NCI-H2029 treated with DMSO at 0.1 percent for 48 hours (cell line): ENCODE data around the gene F2RL2.

Experiments
- DNase-seq: peaks from one replicate; lab custom pipeline; 2025; lab: John Stamatoyannopoulos, UW

F2RL2 gene, protein sequence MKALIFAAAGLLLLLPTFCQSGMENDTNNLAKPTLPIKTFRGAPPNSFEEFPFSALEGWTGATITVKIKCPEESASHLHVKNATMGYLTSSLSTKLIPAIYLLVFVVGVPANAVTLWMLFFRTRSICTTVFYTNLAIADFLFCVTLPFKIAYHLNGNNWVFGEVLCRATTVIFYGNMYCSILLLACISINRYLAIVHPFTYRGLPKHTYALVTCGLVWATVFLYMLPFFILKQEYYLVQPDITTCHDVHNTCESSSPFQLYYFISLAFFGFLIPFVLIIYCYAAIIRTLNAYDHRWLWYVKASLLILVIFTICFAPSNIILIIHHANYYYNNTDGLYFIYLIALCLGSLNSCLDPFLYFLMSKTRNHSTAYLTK

DNA sequence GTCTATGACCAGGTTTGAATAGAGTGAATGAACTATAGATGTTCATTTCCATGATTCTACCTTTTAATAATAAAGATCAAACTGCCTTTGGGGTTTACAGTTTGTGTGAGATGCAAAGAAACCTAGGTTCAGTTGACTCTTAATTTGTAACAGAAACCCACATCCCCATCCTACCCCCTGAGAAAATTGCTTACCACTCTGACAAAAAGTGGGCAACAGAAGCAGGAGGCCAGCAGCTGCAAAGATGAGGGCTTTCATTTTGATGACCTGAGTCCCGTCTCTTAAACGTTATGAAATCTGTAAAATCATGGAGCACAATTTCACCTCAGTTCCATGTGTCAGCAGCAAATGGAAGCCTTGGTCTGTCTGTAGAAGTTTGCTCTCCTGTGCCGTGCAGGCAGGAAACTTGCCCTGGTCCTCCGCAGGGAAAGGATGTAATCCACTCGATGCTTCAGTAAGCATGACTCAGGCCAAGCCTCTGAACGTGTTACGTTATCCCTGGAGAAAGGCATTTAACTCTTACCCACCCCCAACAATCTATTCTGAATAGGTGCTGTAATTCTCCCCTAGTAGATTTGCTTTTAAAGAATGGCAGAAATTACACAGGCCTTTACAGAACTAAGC, at the start of gene F2RL2:
Gene F2RL2, minus strand, starts transcription at position 431 of the 624 bp plus-strand sequence. Its CDS starts 173 bp downstream, at position 258.
- no peak for DNase-seq

DNA sequence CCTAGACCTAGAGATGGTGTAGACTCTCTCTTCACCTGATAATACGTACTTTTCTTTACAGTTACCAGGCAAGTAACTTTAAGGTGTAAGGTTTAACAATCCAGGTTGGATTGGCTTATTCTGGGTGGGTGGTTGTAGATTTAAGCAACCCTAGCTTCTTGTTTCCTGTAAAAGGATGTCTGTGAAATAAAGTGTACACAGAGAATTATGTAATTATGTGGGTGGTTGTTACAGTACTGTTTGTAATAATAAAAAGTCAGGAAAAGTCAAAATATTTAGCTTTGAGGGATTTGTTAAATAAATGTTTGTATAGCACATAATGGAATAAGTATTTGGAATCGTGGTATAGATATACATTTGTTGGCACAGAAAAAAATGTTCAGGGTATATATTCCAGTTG, 49.0 kb upstream of the F2RL2 start:
- DNase-seq, result no peak

- no peak for DNase-seq
Observed at GRCh38 chr5:76670508-76670907, 47.3 kb upstream of the F2RL2 start.

- DNase-seq, result no peak
Observed at GRCh38 chr5:76669245-76669644, 46.0 kb upstream of the F2RL2 start.

- DNase-seq, result no peak
Observed at GRCh38 chr5:76667495-76667894, 44.3 kb upstream of the F2RL2 start.

- no peak for DNase-seq
Observed at GRCh38 chr5:76664079-76664478, 40.9 kb upstream of the F2RL2 start.

GRCh38 chr5:76663573-76663972, 40.4 kb upstream of the F2RL2 start:
- DNase-seq, result no peak

- no peak for DNase-seq
Observed at GRCh38 chr5:76662521-76662920, 39.3 kb upstream of the F2RL2 start.

DNA sequence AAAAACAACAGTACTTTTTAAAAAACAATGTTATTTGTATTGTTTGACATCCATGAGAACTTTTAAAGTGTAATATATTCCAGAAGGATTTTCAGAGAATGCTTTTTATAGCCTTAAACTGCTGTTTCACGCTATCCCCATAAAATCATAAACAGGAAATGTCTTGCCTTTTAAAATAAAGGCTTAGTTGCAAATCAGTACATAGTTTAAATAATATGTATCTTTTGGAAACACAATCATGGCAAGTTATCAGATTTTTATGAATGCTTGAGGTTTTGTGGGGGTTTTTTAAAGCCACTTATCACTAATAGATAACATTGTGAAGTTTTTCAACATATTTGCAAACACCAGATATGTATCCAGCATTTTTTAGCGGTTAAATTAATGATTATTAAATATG, 37.2 kb upstream of the F2RL2 start:
- no peak for DNase-seq

- no peak for DNase-seq
Observed at GRCh38 chr5:76657683-76658311, 34.6 kb upstream of the F2RL2 start.

DNA sequence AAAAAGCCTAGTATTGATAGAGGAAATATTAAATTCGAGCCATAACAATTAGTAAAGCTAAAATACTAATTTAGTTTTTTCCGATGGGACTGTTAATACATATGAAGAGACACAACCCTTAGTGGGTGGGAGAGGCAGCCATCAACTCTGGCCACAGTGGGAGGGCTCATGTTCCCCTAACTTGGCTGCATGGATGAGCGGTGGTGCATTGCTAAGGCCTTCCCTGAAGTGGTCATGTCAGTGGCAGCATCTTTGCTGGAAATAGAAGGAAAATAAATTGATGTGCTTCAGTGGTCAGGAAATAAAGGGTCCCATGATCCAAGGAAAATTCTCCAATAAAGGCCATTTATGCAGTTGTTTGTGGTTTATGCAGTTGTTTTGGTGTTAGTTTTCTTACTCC, 33.9 kb upstream of the F2RL2 start:
- no peak for DNase-seq

GRCh38 chr5:76652809-76653414, 29.7 kb upstream of the F2RL2 start:
- DNase-seq, result no peak

DNA sequence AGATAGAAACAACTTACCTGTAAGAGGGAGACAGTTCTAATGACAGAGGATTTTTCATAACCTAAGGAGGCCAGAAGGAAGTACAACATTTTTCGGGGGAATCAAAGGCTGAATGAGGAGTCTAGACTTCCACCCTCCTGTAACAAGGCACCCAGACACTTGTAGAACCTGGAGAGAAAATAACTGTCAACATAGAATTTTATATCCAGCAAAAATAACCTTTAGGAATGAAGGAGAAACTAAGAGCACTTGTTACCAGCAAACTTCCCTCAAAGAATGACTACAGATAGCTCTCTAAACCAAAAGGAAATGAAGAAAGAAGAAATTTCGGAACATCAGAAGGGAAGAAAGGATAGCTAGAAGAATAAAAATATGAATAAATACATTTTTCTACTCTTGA, 25.9 kb upstream of the F2RL2 start:
- DNase-seq, result no peak

DNA sequence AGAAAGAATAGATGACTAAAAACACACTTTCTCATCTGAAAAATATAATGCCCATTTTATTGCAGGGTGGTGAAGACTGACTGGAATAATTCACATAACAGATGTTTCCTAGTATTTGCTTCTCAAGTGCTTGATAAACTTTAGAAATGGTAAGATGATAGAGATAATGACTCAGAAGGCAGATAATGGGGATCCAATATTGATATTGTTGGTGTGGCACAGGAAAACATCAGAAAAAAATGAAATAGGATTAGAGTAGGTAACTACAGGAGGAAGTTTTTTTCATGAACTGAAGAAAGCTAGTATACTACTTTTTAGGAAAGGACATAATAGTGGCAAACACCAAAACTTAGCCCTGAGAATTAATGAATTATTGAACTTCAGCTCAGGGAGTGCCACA, 20.2 kb upstream of the F2RL2 start:
- no peak for DNase-seq

GRCh38 chr5:76642390-76643040, 19.3 kb upstream of the F2RL2 start:
- no peak for DNase-seq

- peak; percentile 20 for DNase-seq
Observed at GRCh38 chr5:76641514-76642120, 18.4 kb upstream of the F2RL2 start.

DNA sequence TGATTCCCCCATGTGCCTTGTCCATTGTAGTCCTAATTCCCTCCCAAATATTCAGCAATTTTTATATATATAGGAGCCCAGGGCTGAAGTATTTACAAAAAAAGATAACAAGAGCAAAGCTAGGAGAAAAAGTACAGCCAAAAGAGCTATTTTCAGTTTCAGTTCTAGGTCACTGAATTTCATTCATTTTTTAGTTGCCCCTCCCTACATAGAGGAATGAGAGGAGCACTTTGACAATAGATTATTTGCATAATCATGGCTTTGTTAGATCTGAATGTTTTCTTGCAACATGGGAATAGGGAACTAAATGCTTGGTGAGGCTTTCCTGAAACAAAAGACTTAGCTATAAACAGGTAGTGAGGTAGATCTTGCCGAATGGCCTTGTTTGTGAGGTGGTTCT, 15.3 kb upstream of the F2RL2 start:
- DNase-seq, result no peak

- DNase-seq, result no peak
Observed at GRCh38 chr5:76637490-76637889, 14.3 kb upstream of the F2RL2 start.

DNA sequence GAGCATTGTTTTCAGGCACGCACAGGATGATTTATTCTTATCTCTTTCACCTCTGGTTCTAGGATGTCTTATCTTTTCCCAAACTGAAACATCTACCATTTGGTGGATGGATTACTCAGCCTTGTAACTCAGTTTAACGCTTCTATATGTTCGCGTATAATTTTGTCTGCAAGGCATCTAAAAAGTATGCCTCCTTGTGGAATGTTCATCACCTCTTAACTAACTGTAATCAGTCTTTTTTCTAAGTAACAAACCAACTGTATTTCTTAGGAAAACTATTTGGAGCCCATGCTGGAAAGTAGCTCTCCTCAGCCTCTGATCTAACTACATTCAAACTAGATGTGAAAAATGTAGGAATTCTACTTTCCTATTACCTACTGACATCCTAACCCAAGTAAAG, 11.5 kb upstream of the F2RL2 start:
- DNase-seq, result no peak

GRCh38 chr5:76626738-76627137, 3.5 kb upstream of the F2RL2 start:
- DNase-seq, result no peak

- DNase-seq, result no peak
Observed at GRCh38 chr5:76625087-76625815, 2.0 kb upstream of the F2RL2 start.
